Measurements from ENCODE around the gene TMPRSS15.
"Not testable (repeated sequence)": the region's sequence is repeated elsewhere in the genome, so short reads cannot be mapped to it uniquely, and the experiment has no call there.

TMPRSS15 gene

GRCh38 chr21:18403735-18404450 is at the start of gene TMPRSS15:
Gene TMPRSS15, minus strand, starts transcription at chr21:18403785. Its CDS starts 163 bp downstream, at chr21:18403622.
- no peak for DNase-seq

DNA sequence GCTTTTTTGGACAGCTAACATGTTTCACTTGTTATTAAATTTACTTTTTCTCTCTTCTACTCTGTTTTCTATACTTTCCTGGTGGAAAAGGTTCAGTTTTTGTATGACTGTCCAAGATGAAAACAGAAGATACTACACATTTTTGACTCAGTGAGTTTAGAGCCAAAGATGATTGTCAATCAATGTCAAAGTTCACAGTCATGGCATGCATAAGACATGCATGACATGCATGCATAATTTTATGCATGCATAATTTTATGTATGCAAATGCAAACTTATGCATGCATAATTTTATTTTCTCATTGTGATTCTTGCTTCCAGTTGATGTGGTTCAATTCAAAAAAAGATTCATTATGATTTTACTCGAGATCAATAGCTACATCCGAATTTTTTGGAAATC is 48.1 kb upstream of the TMPRSS15 start:
- DNase-seq: no peak

- DNase-seq: peak; percentile 33
These were observed 46.3 kb upstream of the TMPRSS15 start for GRCh38 chr21:18449605-18450550.

GRCh38 chr21:18443701-18444100 is 40.1 kb upstream of the TMPRSS15 start:
- DNase-seq: peak; percentile 89

GRCh38 chr21:18443085-18443484 is 39.5 kb upstream of the TMPRSS15 start:
- peak; percentile 97 for DNase-seq

DNA sequence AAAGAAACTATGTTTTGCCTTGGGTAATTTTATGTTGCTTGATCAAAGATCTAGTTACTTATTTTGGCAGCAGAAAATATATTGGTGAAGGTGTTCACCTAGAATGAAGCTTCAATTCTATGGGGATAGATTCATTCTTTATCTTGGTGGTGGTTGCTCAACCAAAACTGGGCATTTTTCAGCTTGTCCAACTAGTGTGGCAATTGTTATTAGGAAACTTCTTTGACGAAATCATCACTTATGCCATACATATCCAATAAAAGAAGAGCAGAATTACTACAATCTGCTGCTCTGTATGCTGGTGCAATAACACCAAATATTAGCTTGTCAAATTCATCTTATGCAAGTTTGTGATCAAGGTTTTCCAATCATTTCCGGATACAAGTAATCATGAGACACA is 26.8 kb upstream of the TMPRSS15 start:
- no peak for DNase-seq

- DNase-seq: peak; percentile 45
These were observed 20.7 kb upstream of the TMPRSS15 start for GRCh38 chr21:18424276-18424675.

DNA sequence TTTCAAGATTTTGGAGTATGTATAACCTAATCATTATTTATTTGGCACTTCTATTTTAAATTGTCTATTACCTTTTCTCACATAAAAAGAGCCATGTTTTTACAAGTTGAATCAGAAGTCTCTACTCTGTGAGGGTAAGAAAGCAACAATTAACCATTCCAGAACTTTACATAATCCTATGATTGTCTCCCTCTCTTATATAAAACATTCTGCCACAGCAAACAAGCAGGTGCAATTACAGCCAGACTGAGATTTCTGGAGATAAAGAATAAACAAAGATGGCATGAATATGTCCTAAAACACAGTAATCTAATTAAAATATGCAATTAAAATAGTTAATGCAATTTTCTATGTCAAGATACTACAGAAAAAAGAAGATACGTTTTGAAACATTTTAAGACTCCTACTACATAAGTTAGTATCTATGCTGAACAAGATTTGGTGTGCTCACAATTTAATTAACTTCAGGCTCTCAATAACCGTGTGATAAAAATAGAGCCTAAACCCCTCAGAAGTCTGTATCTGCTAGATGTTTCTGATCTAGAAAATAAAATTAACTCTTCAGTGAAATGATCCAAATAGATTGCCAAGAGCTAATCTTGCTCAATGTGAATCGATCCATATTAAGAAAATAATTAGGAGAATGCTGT is 13.7 kb upstream of the TMPRSS15 start:
- DNase-seq: no peak

DNA sequence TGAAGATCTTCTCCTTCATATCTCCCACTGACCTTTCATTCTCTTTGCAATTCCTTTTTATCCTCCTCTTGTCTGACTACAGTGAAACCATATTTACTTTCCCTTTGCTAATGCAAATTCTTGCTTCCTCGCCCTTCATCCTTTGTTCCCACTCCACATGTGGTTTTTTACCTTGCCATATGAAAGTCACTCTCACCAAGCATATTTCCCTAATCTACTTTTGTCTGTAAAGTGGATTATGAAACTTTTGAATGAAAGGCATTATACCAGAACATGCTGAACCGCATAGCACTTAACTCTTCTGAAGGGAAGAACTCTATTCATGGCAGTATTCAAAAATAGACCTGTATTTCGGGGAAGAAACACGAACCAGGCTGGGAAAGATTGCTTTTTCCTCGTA is 8.0 kb upstream of the TMPRSS15 start:
- peak; percentile 88 for DNase-seq

- DNase-seq: no peak
These were observed 6.0 kb upstream of the TMPRSS15 start for GRCh38 chr21:18409579-18409978.

GRCh38 chr21:18398843-18399242 is 4.7 kb downstream of the TMPRSS15 start:
- no peak for DNase-seq

- peak; percentile 68 for DNase-seq
These were observed 15.6 kb downstream of the TMPRSS15 start for GRCh38 chr21:18387994-18388393.

- DNase-seq: peak; percentile 83
These were observed 18.8 kb downstream of the TMPRSS15 start for GRCh38 chr21:18384771-18385170.

DNA sequence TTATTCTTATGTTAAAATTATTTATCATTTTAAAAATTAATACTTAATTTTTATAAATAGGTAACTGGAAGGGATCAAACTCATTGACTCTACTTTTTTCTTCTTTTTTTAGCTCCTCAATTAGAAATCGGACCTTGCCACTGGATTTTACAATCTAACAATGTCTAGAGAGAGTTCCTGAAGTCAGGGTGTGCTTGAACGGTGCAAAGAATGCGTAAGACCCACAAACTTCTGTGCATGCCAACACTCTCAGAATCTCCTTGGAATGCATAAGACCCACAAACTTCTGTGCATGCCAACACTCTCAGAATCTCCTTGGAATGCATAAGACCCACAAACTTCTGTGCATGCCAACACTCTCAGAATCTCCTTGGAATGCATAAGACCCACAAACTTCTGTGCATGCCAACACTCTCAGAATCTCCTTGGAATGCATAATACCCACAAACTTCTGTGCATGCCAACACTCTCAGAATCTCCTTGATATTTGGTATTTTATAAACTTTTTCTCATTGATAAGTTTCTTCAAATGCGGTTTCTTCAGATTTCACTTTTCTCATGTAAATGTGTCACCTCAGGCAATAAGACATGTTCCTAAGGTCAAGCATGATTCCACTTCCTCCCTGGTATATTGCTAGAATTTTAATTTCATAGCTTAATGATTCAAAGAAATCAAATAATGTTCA is 20.5 kb downstream of the TMPRSS15 start:
- DNase-seq: not testable (repeated sequence)

- DNase-seq: no peak
These were observed 21.4 kb downstream of the TMPRSS15 start for GRCh38 chr21:18382141-18382540.

DNA sequence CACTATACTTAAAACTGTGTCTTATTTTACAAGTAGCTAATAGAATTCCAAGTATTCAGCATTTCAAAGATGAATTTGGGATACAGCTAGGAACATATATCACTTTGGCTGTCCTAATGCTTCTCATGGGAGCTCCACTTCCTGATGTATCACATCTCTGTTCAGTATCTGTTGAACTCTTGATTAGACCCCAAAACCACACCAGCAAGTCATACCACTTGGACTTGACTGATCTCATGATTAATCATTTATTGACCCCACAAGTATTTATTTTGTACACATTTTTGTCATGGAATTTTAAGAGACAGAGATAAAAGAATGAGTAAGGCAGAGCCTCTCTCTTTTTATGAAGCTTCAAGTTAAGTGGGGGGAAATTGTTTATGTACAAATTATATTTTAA is 30.0 kb downstream of the TMPRSS15 start:
- no peak for DNase-seq

- peak; percentile 42 for DNase-seq
These were observed 33.3 kb downstream of the TMPRSS15 start for GRCh38 chr21:18370301-18370700.

GRCh38 chr21:18369115-18369514 is 34.5 kb downstream of the TMPRSS15 start:
- DNase-seq: peak; percentile 86

- no peak for DNase-seq
These were observed 35.4 kb downstream of the TMPRSS15 start for GRCh38 chr21:18368205-18368604.

DNA sequence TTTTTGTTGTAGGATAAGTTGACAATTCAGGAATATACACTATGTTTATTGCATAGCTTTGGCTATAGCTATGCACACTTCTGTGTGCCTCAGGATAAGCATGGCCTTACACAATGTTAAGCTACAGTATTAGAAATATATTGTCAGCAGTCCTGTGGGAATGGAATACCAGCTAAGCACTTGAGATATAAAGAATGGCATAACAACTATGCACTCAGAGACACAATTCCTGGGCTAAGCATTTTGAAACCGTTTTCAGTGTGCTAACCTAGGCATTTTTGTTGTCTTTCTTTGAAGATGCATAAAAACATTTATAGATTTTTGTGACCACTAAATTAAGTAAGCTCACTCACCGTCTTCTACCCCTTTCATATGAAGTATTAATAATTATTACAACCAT is 46.8 kb downstream of the TMPRSS15 start:
- no peak for DNase-seq

DNA sequence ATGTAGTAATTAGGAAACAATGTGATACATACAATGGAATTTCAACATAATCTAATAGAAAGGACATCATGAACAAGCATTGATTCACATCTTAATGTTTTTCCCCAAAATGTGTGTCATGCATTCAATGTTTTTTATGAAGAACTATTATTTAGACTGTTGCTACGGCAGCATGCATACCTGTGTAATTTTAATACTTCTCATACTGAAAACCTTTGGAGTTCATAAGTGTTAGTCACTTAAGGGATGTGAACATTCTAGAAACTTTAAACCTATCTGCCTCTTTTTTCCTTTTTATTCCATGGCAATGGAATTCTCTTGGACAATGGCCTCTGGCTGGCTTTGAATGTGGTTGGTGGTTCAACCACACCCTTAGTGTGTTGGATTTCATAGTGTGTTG is 48.6 kb downstream of the TMPRSS15 start:
- DNase-seq: no peak

DNA sequence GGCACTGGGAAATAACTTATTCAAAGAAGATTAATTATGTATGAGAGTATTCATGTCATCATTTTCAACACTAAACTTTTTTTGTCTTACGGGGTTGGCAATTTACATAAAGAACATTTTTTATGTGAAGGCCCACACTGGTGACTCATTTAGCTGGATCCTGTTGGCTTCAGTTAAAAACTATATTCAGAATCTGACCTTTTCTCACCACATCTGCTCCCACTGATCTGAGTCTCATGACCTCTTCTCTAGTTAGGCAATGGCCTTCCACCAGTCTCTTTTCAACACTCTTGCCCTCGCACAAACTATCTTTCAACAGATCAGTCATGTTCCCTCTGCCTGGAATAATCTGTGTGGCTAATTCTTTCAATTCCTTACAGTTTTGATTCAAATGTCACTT is 53.4 kb downstream of the TMPRSS15 start:
- no peak for DNase-seq

DNA sequence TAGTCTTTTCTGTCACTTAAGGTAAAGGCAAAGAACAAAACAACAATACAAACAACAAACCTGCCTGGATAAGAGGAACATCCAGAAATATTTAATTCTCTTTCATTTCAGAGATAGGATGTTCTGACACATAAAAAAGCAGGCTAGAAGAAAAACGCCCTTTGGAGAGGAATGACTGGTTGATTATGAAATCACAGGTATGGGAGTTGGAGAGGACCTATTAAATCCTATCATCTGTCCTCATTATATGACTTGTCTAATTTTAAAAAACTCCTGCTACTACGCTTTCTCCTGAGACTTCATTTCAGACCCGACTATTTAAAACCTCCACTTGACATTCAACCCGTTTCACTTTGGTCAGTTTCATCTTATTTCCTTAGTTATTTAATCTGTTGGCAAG is 54.1 kb downstream of the TMPRSS15 start:
- DNase-seq: no peak

All from NCI-H69 (cell line).